GM12864 (cell line): ENCODE measurements around the gene MPG.

Experiments
- DNase-seq: peaks from one replicate; pipeline ENCODE4 v3.0.0-alpha.2; 2011; ENCODE audit warnings: low read depth
- H3K4me3 ChIP-seq: 2 replicates; pipeline ENCODE4 v1.5.1; 2011; ENCODE audit warnings: mild to moderate bottlenecking, low read depth, low read length, control low read depth
- CTCF ChIP-seq: IDR thresholded peaks from 2 replicates; pipeline ENCODE4 v1.5.1; 2011; ENCODE audit warnings: low read depth, mild to moderate bottlenecking, moderate library complexity, low read length, control low read depth, inconsistent platforms; ENCODE audit errors: missing control alignments

Gene MPG

GRCh38 chr16:63998-64913 lies 13.8 kb upstream of the MPG start:
- no peak for TF ChIP-seq CTCF
- no peak overlapping the region for H3K4me3 ChIP-seq
- DNase-seq = no peak

GRCh38 chr16:64914-65255 lies 13.1 kb upstream of the MPG start:
- TF ChIP-seq CTCF = no peak
- no peak for DNase-seq

DNA sequence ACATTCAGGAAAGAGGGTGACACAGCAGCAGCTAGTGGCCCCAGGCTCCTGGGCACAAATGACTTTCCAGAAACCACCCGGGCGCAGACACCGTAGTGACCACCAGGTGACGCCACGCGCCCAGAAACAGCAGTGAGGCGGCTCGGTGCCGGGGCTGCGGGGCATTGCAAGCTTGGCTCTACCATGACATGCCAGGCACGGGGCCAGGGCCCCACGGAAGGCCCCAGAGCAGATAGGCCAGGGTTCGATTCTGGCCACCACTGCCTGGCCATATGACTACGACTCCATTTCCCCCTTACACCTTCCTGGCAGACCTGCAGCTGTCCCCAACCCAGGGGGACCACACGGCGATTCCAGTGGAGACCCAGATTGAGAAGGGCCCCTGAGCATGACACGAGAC lies 12.3 kb upstream of the MPG start:
- TF ChIP-seq CTCF = peak; percentile 98
- DNase-seq = no peak

More at GRCh38 chr16:64914-65255, 13.1 kb upstream of the MPG start:
- no peak overlapping the region for H3K4me3 ChIP-seq

GRCh38 chr16:66309-67182 lies 11.5 kb upstream of the MPG start:
- H3K4me3 ChIP-seq = no peak overlapping the region
- DNase-seq = no peak
- no peak for TF ChIP-seq CTCF

More for the DNA sequence above, 12.3 kb upstream of the MPG start:
- H3K4me3 ChIP-seq = no peak overlapping the region

GRCh38 chr16:67183-67791 lies 10.7 kb upstream of the MPG start:
- DNase-seq = no peak
- TF ChIP-seq CTCF = no peak
- H3K4me3 ChIP-seq = no peak overlapping the region

GRCh38 chr16:67884-68789 lies 9.9 kb upstream of the MPG start:
- DNase-seq = no peak
- no peak overlapping the region for H3K4me3 ChIP-seq
- no peak for TF ChIP-seq CTCF
